Type B pancreatic cell (in vitro differentiated cells): ENCODE results near the gene CFAP53. TPM values are rescaled to one million over a fixed set of nuclear protein-coding genes. Genes with fewer than 3 reads are reported as not detected.
A peak's percentile ranks its signal among the peaks of the same experiment; 100 is the strongest.

ENCODE experiments used
- DNase-seq: peaks from one replicate; pipeline ENCODE4 v3.0.0; 2021; ENCODE audit warnings: mixed read lengths; ENCODE audit not compliant: unreplicated experiment; ENCODE audit errors: extremely low spot score
- H3K27ac Mint-ChIP-seq: 2 replicates; pipeline ENCODE4 v1.8.0; 2021; ENCODE audit warnings: mild to moderate bottlenecking, mixed read lengths
- H3K27me3 Mint-ChIP-seq: 2 replicates; pipeline ENCODE4 v1.8.0; 2021; ENCODE audit warnings: mixed read lengths
- H3K36me3 Mint-ChIP-seq: 2 replicates; pipeline ENCODE4 v1.8.0; 2021; ENCODE audit warnings: mixed read lengths
- H3K4me1 Mint-ChIP-seq: one replicate; pipeline ENCODE4 v1.8.0; 2021; ENCODE audit warnings: mixed read lengths; ENCODE audit not compliant: unreplicated experiment
- H3K4me3 Mint-ChIP-seq: 2 replicates; pipeline ENCODE4 v1.8.0; 2021; ENCODE audit warnings: mild to moderate bottlenecking, mixed read lengths
- H3K9me3 Mint-ChIP-seq: 2 replicates; pipeline ENCODE4 v1.8.0; 2021; ENCODE audit warnings: mixed read lengths
- total RNA-seq: library from RNA; stranded (reverse); gene quantifications from 2 replicates; pipeline ENCODE4 v1.2.1, GENCODE V29; 2021; ENCODE audit warnings: low replicate concordance
- TF ChIP-seq, protein P1 (sequence below): fragments of 200-600 bp; sonication (generic); conservative IDR thresholded peaks from 2 replicates; pipeline ENCODE4 v1.5.0; 2021; ENCODE audit warnings: antibody characterized with exemption, mild to moderate bottlenecking

The CFAP53 gene
- total RNA-seq, 1 donor from 2014 or later, result 1.1 TPM

DNA sequence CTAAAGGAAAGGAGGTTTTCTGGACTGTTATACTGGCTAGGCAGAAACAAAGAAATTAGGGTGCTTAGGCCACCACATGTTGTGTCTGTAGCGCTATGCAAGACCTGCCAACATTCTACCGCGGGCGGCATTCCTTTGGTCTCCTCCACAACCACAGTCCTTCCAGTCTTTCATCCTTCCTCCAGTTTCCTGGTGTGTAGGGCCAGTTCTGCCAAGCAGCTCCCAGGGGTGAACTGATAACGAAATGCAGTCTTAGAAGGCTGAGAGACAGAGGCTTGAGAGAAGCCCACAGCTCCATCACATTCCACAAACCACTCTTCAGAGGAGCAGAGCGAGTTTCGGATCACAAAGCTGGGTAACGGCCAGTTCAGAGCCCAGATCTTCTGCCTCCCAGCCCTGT, 40.6 kb upstream of the CFAP53 start:
- H3K9me3 Mint-ChIP-seq, result peaks cover 5% of the 10 kb centered on the region
- TF ChIP-seq, protein P1, sequence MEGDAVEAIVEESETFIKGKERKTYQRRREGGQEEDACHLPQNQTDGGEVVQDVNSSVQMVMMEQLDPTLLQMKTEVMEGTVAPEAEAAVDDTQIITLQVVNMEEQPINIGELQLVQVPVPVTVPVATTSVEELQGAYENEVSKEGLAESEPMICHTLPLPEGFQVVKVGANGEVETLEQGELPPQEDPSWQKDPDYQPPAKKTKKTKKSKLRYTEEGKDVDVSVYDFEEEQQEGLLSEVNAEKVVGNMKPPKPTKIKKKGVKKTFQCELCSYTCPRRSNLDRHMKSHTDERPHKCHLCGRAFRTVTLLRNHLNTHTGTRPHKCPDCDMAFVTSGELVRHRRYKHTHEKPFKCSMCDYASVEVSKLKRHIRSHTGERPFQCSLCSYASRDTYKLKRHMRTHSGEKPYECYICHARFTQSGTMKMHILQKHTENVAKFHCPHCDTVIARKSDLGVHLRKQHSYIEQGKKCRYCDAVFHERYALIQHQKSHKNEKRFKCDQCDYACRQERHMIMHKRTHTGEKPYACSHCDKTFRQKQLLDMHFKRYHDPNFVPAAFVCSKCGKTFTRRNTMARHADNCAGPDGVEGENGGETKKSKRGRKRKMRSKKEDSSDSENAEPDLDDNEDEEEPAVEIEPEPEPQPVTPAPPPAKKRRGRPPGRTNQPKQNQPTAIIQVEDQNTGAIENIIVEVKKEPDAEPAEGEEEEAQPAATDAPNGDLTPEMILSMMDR, result no peak
- H3K36me3 Mint-ChIP-seq, result no peaks in the 10 kb centered on the region
- peak overlapping the region; percentile 93 for H3K4me3 Mint-ChIP-seq
- H3K27ac Mint-ChIP-seq, result peak overlapping the region; percentile 46
- no peaks in the 10 kb centered on the region for H3K4me1 Mint-ChIP-seq
- DNase-seq, result no peak
- peaks cover 11% of the 10 kb centered on the region for H3K27me3 Mint-ChIP-seq

DNA sequence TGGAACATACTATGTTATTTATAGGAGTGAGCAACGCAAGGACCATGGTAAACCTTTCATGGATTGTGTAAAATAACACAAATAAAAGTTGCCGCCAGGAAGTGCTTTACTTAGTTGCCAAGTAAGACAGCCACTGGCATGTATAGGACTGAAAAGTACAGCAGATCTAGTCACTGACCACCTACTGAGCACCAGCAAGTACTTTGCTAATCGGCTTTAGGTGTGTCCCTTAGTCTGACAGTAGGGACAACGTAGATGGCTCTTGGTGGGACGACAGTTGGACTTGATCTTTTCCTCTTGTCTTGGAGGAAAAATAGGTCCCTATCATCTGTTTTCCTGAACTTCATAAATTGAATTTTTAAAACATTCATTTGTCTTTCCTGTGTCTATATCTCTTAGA, 34.8 kb upstream of the CFAP53 start:
- no peak overlapping the region for H3K27ac Mint-ChIP-seq
- peaks cover 19% of the 10 kb centered on the region for H3K27me3 Mint-ChIP-seq
- H3K36me3 Mint-ChIP-seq, result no peaks in the 10 kb centered on the region
- TF ChIP-seq, protein P1, result no peak
- no peak for DNase-seq
- peaks cover 5% of the 10 kb centered on the region for H3K9me3 Mint-ChIP-seq
- peaks cover 3% of the 10 kb centered on the region for H3K4me1 Mint-ChIP-seq
- H3K4me3 Mint-ChIP-seq, result no peak overlapping the region

GRCh38 chr18:50299626-50300388, 33.5 kb upstream of the CFAP53 start:
- H3K27ac Mint-ChIP-seq, result no peak overlapping the region
- H3K4me3 Mint-ChIP-seq, result peak overlapping the region; percentile 74
- no peak for DNase-seq
- H3K4me1 Mint-ChIP-seq, result peaks cover 3% of the 10 kb centered on the region
- peaks cover 19% of the 10 kb centered on the region for H3K27me3 Mint-ChIP-seq
- TF ChIP-seq, protein P1, result no peak
- no peaks in the 10 kb centered on the region for H3K36me3 Mint-ChIP-seq
- no peaks in the 10 kb centered on the region for H3K9me3 Mint-ChIP-seq

- H3K36me3 Mint-ChIP-seq, result no peaks in the 10 kb centered on the region
- H3K27ac Mint-ChIP-seq, result no peak overlapping the region
- H3K9me3 Mint-ChIP-seq, result no peaks in the 10 kb centered on the region
- peak overlapping the region; percentile 87 for H3K4me3 Mint-ChIP-seq
- DNase-seq, result no peak
- H3K4me1 Mint-ChIP-seq, result peaks cover 3% of the 10 kb centered on the region
- TF ChIP-seq, protein P1, result no peak
- H3K27me3 Mint-ChIP-seq, result peaks cover 19% of the 10 kb centered on the region
These were observed 32.4 kb upstream of the CFAP53 start for GRCh38 chr18:50298443-50299284.

- H3K27ac Mint-ChIP-seq, result peak overlapping the region; percentile 43
- H3K4me3 Mint-ChIP-seq, result peak overlapping the region; percentile 87
- H3K27me3 Mint-ChIP-seq, result peaks cover 19% of the 10 kb centered on the region
- H3K9me3 Mint-ChIP-seq, result no peaks in the 10 kb centered on the region
- no peak for DNase-seq
- TF ChIP-seq, protein P1, result no peak
- H3K36me3 Mint-ChIP-seq, result no peaks in the 10 kb centered on the region
- peaks cover 3% of the 10 kb centered on the region for H3K4me1 Mint-ChIP-seq
These were observed 31.5 kb upstream of the CFAP53 start for GRCh38 chr18:50297621-50298442.
